ENCODE data around the gene TDRD3. TPM values are rescaled to one million over a fixed set of nuclear protein-coding genes. Genes with fewer than 3 reads are reported as not detected.
"Not testable (repeated sequence)": the region's sequence is repeated elsewhere in the genome, so short reads cannot be mapped to it uniquely, and the experiment has no call there.

TDRD3 gene
- polyA plus RNA-seq, 10 donors = 22.5 to 43.6 (median 34.0) TPM

DNA sequence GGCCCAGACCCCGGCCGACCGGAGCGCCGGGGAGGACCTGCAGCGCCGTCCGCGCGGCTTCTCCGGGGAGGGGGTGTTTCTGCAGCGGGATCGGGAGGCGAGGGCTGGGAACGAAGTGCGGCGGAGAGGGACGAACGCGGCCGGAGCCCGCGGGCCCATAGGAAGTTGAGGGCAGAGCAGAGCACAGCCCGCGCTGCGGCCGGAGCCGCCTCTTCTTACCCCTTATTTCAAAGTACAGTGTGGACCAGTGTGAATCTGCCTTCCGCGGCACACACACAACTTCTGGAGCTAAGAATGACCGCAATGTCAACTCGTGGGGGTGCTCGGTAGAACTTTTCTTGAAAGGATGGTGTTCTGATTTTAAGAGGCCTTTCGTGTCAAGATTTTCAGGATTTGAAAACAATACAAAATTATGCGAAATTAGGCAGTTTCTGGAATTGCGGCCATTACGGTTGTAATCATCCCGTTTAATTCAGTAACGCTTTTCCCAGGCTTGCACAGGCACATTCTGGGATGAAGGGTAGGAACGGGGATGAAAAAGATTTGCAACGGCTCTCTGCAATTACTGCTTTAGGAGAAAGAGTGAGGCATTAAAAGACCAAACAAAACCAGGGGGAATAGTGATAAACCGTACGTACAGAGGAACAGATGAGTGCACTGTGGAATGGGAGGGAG is 821 bp downstream of the TDRD3 start:
- DNase-seq = peak; percentile 49 to 92 (median 78)

- DNase-seq = peak in 2 of 3 donors; percentile 10 to 15
Observed at GRCh38 chr13:60398379-60398891, 1.4 kb downstream of the TDRD3 start.

DNA sequence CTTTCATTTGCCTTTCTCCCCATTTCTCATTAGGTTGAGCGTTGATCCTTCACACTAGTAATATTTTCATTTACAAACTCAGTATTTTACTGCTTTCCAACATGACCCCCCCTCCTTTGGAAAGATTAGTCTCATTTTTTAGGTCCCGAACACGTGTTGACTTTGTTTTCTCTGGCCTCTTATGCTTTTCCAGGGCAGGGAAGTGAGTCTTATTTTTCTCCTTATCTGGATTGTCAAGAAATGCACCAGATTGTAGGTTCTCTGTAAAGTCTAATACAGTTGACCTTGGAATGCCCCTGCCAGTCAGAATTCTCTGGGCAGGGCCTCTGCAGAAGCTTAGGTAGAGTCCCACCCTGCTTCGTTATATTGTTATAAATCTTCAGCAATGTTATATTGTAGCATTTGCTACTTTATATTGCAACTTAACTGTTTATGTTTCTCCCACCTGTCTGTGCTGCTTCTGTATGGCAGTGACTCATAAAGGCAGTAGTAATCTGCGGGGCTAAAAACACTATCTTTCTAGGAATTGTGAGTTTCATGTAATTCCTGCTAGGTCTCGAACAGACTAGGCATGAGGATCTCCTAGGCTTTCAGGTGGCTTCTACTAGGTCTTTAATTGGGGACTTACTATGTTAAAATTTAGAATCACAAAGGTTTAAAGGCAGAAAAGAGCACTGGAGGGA is 2.0 kb downstream of the TDRD3 start:
- peak in 1 of 3 donors; percentile 8 for DNase-seq

DNA sequence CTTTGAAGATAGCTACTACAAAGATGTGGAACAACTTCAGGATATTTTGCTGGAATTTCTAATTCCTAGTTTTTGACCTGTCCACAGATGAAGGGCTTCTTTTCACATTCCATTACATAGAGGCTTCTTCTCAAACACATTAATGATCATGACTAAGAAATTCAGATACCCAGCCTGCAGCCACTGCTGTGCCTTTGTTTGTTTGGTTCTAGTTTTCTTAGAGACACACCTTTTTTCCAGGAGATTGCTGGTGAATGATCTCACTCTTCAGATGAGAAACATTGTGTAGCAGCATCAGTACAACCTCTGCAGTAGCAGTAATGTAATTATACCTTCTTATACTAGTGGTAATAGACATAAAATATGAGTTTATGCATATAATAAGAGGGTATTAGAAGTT is 5.0 kb downstream of the TDRD3 start:
- DNase-seq = no peak

DNA sequence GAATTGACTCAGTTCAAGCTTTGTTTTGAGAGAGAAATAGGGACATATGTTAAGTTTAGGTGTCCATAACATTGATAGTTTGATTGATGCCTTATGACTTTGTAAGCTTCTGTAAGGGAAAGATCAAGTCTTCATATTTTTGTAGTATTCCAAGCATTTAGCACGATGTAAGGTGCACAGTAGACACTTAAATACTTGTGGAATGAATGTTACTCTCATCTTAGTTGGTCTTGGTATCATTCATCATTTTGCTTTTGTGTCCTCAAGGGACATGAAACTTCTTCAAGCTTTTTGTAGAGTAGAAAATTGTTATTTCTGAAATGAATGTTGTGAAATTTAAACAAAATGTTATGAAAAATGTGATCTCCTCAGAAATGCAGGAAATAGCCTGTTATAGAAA is 10.1 kb downstream of the TDRD3 start:
- no peak for DNase-seq

- not testable (repeated sequence) for DNase-seq
Observed at GRCh38 chr13:60407852-60408251, 10.8 kb downstream of the TDRD3 start.

DNA sequence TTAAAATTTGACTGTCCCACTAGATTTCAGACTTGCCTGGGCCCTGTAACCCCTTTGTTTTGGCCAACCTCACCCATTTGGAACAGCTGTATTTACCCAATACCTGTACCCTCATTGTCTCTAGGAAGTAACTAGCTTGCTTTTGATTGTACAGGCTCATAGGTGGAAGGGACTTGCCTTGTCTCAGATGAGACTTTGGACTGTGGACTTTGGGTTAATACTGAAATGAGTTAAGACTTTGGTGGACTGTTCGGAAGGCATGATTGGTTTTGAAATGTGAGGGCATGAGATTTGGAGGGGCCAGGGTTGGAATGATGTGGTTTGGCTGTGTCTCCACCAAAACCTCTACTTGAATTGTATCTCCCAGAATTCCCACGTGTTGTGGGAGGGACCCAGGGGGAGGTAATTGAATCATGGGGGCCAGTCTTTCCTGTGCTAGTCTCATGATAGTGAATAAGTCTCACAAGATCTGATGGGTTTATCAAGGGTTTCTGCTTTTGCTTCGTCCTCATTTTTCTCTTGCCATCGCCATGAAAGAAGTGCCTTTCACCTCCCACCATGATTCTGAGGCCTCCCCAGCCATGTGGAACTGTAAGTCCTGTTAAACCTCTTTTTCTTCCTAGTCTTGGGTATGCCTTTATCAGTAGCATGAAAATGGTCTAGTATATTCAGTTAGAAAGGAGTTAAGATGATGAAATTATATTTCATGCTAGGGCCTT is 12.7 kb downstream of the TDRD3 start:
- not testable (repeated sequence) for DNase-seq

DNA sequence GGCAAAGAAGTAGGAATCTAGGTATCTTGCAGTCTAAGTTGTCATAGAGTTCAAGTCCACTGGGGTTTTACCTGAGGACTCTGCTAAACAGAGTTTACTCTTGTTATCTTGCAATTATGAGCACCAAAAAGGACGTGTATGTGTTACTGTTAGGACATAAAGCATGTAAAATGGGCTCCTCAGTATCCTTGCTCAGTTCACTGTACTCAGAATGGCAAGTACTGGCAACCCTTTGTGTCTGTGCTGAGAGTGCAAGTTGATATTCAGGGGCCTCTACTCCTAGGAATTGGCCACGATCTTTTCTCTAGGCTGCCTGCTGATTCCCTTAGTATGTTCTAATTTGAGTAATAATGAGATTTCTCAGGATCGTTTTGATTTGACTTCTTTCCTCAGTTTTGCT is 13.3 kb downstream of the TDRD3 start:
- no peak for DNase-seq

- DNase-seq = no peak
Observed at GRCh38 chr13:60411464-60411863, 14.4 kb downstream of the TDRD3 start.

GRCh38 chr13:60411983-60412382 is 15.0 kb downstream of the TDRD3 start:
- DNase-seq = no peak

DNA sequence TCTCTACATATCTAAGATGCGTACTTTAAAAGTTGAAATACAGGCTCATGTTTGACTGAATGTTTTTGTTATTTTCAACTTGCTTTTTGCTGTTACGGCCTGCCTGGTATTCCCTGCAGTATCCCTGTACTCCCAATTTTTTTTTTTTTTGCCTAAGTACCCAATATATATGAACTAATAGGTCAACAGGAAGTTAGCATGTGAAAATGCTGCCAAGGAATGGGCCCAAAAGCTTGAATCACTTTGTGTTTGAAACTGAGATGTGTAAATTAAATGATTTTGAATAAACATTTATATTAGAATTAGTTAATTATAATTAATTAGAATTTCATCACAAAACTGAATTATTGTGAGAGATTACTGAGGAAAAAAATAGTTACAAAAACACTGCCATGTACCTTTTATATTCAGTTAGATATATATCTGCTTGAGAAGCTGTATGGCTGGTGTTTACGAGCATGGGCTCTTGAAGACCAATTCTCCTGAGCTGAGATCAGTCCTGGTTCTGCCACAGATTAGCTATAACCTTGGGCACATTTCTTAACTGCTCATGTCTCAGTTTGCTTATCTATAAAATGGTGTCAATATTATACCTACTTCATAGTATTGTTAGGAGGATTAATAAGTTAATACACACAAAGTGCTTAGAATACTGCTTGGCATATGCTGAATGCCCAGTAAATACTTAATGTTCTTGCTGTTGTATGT is 16.0 kb downstream of the TDRD3 start:
- DNase-seq = no peak

DNA sequence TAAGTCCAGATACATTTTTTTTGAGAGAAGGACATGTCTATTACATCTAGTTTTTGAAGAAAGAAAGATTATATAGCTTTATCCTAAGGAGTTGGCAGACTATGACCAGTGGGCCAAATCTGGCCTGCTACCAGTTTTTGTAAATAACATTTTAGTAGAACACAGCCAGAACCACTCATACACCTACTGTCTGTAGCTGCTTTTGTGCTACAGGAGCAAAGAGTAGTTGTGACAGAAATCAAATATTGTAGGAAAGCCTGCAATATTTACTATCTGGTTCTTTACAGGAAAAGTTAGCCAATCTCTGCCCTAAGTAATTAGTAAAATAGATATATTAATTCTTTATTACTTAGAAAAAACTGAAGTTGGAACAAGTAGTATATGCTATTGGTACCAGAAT is 17.2 kb downstream of the TDRD3 start:
- DNase-seq = no peak

GRCh38 chr13:60417734-60418133 is 20.7 kb downstream of the TDRD3 start:
- DNase-seq = no peak

GRCh38 chr13:60418954-60419353 is 21.9 kb downstream of the TDRD3 start:
- no peak for DNase-seq

GRCh38 chr13:60425332-60425731 is 28.3 kb downstream of the TDRD3 start:
- no peak for DNase-seq

- DNase-seq = no peak
Observed at GRCh38 chr13:60426075-60426474, 29.1 kb downstream of the TDRD3 start.

DNA sequence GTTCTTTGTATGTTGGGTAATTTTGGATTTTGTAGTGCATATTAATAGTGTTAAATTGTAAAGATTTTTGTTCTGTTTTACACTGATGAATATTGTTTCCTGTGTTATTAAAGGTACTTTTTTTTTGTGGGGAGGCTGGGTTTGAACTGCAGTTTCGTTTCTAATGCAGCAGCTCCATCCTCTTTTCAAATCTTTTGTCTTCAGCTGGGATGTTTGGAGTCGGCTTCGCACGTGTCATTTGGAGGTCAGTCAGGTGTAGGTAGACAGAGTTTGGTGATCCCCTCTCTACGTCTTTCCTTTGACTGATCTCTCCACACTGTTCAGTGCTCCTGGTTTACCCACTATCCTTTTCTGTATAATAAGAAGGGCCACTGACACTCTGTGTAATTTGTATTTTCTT is 30.3 kb downstream of the TDRD3 start:
- no peak for DNase-seq

DNA sequence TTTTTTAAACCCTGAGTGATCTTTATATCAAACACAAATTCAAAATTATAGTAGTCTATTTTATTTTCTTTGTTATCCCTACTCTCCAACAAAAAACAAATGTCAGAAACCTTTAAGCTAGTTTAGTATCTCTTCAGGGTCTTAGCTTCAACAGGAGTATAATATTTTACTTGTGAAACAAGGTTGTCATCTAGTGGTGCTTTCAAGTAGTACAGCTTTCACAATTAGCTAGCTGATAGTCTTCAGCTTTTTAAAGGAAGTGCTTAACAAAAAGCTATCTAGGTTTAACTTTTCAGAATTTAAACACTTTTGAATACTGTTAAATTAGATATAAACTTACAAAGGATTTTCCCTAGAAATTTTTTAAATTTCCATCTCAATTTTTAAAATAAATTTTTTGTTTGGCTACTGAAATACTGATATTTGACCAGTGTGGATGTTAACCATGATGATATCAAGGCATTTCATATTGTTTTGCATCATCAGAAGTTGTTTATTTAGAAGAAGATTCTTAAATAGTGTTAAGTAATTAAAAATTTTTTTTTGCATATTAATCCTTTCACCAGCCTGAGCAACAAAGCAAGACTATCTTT is 34.2 kb downstream of the TDRD3 start:
- peak; percentile 51 to 77 (median 57) for DNase-seq

GRCh38 chr13:60433505-60433904 is 36.5 kb downstream of the TDRD3 start:
- no peak for DNase-seq

DNA sequence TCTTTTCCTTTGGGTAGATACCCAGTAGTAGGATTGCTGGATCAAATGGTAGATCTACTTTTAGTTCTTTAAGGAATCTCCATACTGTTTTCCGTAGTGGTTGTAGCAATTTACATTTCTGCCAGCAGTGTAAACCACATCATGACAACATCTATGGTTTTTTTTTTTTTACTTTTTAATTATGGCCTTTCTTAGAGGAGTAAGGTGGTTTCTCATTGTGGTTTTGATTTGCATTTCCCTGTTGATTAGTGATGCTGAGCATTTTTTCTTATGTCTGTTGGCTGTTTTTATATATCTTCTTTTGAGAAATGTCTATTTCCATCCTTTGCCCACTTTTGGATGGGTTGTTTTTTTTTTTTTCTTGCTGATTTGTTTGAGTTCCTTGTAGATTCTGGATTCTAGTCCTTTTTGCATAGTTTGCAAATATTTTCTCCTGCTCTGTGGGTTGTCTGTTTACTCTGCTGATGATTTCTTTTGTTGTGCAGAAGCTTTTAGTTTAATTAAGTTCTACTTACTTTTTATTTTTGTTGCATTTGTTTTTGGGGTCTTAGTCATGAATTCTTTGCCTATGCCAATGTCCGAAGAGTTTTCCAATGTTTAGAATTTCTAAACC is 38.8 kb downstream of the TDRD3 start:
- DNase-seq = no peak

GRCh38 chr13:60439201-60439600 is 42.2 kb downstream of the TDRD3 start:
- no peak for DNase-seq

Data from muscle of back (tissue), 11 donors.